HCT116 (cell line): ENCODE data around the gene DRAXIN.

Source experiments
- CEBPB ChIP-seq: IDR thresholded peaks from 2 replicates; pipeline ENCODE4 v1.6.1; 2012; ENCODE audit warnings: low read depth
- CTCF ChIP-seq, 3 experiments: fragments of 200-600 bp in 1 of 3; sonication (generic) in 1 of 3; IDR thresholded peaks in 2 of 3; conservative IDR thresholded peaks in 1 of 3; 2 replicates each; pipeline ENCODE4 v1.5.1; 2012 to 2017; ENCODE audit warnings: low read depth in 2 of 3, low read length in 2 of 3, antibody characterized with exemption in 1 of 3, borderline replicate concordance in 1 of 3, control low read depth in 1 of 3, mild to moderate bottlenecking in 1 of 3, mixed read lengths in 1 of 3, mixed run types in 1 of 3, moderate library complexity in 1 of 3; ENCODE audit not compliant: insufficient read depth in 1 of 3
- EZH2 ChIP-seq: fragments of 200-600 bp; sonication (generic); IDR thresholded peaks from 2 replicates; pipeline ENCODE4 v1.6.1; 2017; ENCODE audit warnings: antibody characterized with exemption, mixed run types
- YY1 ChIP-seq: IDR thresholded peaks from 2 replicates; pipeline ENCODE4 v1.6.1; 2011; ENCODE audit warnings: low read length, low read depth, moderate library complexity, mild to moderate bottlenecking; ENCODE audit not compliant: insufficient replicate concordance; ENCODE audit errors: extremely low read depth

- TF ChIP-seq CTCF (IDR thresholded peaks at IDR 0.05 in 2 of 3, conservative IDR thresholded peaks at IDR 0.05 in 1 of 3; ENCODE audit: borderline replicate concordance in 1 of 3, insufficient read depth in 1 of 3, low read depth in 2 of 3, low read length in 2 of 3) = no peak
- no peak for TF ChIP-seq EZH2
- TF ChIP-seq YY1 = no peak
- TF ChIP-seq CEBPB = no peak
Observed at GRCh38 chr1:11728126-11728806, 36.8 kb downstream of the DRAXIN start.
